Glutamatergic neuron (in vitro differentiated cells): Measurements from ENCODE around the gene OR52N2. TPM values are rescaled to one million over a fixed set of nuclear protein-coding genes. Genes with fewer than 3 reads are reported as not detected.
A peak's percentile ranks its signal among the peaks of the same experiment; 100 is the strongest.

Experiments
- DNase-seq: peaks from one replicate; pipeline ENCODE4 v3.0.0; 2022
- H3K27ac Mint-ChIP-seq: one replicate; pipeline ENCODE4 v1.8.0; 2020; ENCODE audit warnings: mild to moderate bottlenecking, mixed read lengths, inconsistent platforms; ENCODE audit not compliant: unreplicated experiment
- H3K27me3 Mint-ChIP-seq: one replicate; pipeline ENCODE4 v1.8.0; 2020; ENCODE audit warnings: mild to moderate bottlenecking, moderate library complexity, mixed read lengths, inconsistent platforms; ENCODE audit not compliant: unreplicated experiment
- H3K36me3 Mint-ChIP-seq: one replicate; pipeline ENCODE4 v1.8.0; 2020; ENCODE audit warnings: mild to moderate bottlenecking, mixed read lengths, inconsistent platforms; ENCODE audit not compliant: unreplicated experiment
- H3K4me1 Mint-ChIP-seq: one replicate; pipeline ENCODE4 v1.8.0; 2020; ENCODE audit warnings: mild to moderate bottlenecking, low read depth, mixed read lengths, inconsistent platforms; ENCODE audit not compliant: unreplicated experiment
- H3K4me3 Mint-ChIP-seq: one replicate; pipeline ENCODE4 v1.8.0; 2020; ENCODE audit warnings: mild to moderate bottlenecking, mixed read lengths, inconsistent platforms; ENCODE audit not compliant: unreplicated experiment
- H3K9me3 Mint-ChIP-seq: one replicate; pipeline ENCODE4 v1.8.0; 2020; ENCODE audit warnings: mild to moderate bottlenecking, moderate library complexity, mixed read lengths, inconsistent platforms; ENCODE audit not compliant: unreplicated experiment
- total RNA-seq: library from RNA; stranded (reverse); fragmentation: NEBNext Ultra II Directional; extraction: Animal tissue kit (Norgen Biotek cat#: 25700); gene quantifications from one replicate; pipeline ENCODE4 v1.2.1, GENCODE V29; 2021; ENCODE audit not compliant: unreplicated experiment
- TF ChIP-seq, protein P1 (sequence below): fragments of 200-600 bp; sonication (generic); IDR thresholded peaks from one replicate; pipeline ENCODE4 v1.5.0; 2021; ENCODE audit not compliant: partially characterized antibody, unreplicated experiment

OR52N2 gene
- total RNA-seq, 1 donor from 2014 or later = not detected

DNA sequence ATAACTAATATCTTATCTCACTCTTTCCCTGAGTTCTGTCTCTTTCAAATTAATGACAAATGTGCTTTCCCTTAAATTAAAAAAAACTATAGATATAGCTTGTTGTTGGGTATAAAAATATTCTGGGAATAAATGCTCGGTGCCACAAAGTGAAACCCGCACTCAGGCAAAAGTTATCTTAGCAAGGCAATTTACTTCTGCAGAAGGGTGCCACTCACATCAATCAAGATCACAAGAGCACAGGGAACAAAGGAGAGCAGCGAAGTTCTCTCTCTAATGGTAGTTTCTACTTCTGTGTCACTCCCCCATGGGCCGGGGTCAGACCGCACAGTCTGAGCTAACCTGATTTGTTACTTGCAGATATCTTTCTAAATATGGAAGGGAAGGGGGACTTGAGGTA lies 4.7 kb upstream of the OR52N2 start:
- DNase-seq = no peak
- Mint-ChIP-seq H3K36me3 (peaks cover 6% of the 10 kb centered on the region), H3K4me3 (no peak overlapping the region), H3K4me1 (no peaks in the 10 kb centered on the region), H3K9me3 (peaks cover 2% of the 10 kb centered on the region), H3K27me3 (no peaks in the 10 kb centered on the region), H3K27ac (no peak overlapping the region)
- TF ChIP-seq, protein P1, sequence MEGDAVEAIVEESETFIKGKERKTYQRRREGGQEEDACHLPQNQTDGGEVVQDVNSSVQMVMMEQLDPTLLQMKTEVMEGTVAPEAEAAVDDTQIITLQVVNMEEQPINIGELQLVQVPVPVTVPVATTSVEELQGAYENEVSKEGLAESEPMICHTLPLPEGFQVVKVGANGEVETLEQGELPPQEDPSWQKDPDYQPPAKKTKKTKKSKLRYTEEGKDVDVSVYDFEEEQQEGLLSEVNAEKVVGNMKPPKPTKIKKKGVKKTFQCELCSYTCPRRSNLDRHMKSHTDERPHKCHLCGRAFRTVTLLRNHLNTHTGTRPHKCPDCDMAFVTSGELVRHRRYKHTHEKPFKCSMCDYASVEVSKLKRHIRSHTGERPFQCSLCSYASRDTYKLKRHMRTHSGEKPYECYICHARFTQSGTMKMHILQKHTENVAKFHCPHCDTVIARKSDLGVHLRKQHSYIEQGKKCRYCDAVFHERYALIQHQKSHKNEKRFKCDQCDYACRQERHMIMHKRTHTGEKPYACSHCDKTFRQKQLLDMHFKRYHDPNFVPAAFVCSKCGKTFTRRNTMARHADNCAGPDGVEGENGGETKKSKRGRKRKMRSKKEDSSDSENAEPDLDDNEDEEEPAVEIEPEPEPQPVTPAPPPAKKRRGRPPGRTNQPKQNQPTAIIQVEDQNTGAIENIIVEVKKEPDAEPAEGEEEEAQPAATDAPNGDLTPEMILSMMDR = no peak

DNA sequence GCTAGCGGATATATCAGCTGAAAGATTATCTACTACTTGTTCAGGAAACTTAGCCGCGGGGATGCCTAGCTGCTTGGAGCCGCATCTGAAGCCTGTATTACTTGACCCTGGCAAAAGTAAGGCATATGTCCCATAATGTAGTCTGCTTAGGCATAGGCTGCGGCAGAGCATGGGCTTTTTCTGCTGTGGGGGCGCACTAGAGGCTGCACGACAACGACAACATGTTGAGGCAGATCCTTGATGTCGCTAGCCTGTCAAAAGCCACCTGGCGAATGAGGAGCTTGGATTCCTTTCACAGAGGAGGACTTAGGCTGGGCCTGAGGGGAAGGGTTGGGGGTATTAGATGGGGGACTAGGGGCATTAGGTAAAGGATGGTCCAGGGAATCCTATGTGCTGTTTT lies 1.1 kb upstream of the OR52N2 start:
- Mint-ChIP-seq H3K27ac (no peak overlapping the region), H3K27me3 (no peaks in the 10 kb centered on the region), H3K36me3 (peaks cover 6% of the 10 kb centered on the region), H3K4me1 (no peaks in the 10 kb centered on the region), H3K9me3 (peaks cover 2% of the 10 kb centered on the region), H3K4me3 (no peak overlapping the region)
- TF ChIP-seq, protein P1 = no peak
- no peak for DNase-seq

DNA sequence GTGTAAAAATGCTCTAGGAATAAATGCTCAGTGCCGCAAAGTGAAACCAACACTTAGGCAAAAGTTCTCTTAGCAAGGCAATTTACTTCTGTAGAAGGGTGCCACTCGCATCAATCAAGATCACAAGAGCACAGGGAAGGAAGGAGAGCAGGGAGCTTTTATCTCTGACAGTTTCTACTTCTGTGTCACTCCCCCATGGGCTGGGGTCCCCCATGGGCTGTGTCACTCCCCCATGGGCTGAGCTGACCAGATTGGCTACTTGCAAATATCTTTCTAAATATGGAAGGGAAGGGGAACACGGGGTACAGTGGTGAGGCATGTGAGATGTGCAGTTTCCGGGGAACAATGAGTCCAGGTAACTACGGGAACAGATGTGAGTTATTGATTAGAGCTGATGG lies 397 bp downstream of the OR52N2 start:
- H3K9me3 Mint-ChIP-seq = no peaks in the 10 kb centered on the region
- peak overlapping the region; percentile 35 for H3K27ac Mint-ChIP-seq
- TF ChIP-seq, protein P1 = no peak
- H3K27me3 Mint-ChIP-seq = no peaks in the 10 kb centered on the region
- peak overlapping the region; percentile 76 for H3K4me3 Mint-ChIP-seq
- no peak for DNase-seq
- H3K36me3 Mint-ChIP-seq = no peaks in the 10 kb centered on the region
- H3K4me1 Mint-ChIP-seq = no peaks in the 10 kb centered on the region

DNA sequence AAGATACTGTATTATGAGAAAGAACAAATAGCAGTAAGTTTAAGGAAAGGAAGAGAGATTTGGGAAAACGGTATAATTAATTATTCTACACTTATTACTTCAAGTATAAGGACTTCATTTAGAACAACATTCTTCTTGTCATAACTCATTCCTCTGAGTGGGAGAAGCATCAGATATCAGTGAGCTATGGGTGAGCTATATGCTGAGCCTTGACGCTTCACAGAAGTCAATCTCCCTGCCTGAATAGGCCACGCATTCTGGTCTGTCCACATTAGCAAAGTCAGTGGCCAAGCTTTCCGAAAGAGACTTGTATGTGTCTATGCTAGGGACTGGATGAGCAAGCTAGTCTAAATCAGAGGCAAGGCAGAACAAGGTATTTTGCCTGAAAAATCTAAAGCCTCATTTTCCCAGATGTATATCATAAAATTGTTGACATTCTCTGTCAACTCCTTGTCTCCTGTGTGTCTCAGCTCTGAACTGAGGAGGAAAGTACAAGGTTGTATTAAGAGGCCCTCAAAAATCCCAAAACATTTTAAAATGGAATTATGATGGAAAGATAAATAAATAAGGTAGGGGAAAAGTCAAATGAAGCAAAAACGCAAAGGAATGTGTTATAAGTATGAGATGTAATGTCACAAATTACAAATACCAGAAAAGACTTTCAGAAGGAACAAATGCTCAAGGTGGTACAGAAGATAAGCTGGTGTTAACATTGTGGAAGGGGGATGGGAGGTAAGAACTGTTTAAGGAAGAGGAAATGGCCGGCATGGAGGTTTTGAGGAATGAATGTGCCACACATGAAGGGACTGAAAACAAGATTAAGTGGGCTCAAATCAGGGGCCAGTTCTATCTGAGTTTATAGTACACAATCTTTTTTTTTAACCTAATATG lies 1.4 kb downstream of the OR52N2 start:
- TF ChIP-seq, protein P1 = no peak
- DNase-seq = no peak
- no peaks in the 10 kb centered on the region for H3K27me3 Mint-ChIP-seq
- H3K36me3 Mint-ChIP-seq = no peaks in the 10 kb centered on the region
- H3K4me1 Mint-ChIP-seq = no peaks in the 10 kb centered on the region
- no peak overlapping the region for H3K27ac Mint-ChIP-seq
- no peaks in the 10 kb centered on the region for H3K9me3 Mint-ChIP-seq
- H3K4me3 Mint-ChIP-seq = no peak overlapping the region

DNA sequence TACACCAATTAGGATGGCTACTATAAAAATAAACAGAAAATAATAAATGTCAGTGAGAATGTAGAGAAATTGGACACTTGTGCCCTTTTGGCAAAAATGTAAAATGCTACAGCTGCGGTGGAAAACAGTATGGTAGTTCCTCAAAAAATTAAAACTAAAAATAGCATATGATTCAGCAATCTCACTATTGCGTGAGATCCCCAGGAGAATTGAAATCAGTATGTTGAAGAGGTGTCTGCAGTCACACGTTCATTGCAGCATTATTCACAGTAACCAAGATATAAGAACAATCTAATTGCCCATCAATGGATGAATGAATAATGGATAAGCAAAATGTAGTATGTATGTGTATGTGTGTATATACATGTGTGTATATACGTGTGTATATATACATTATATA lies 6.8 kb downstream of the OR52N2 start:
- no peaks in the 10 kb centered on the region for H3K9me3 Mint-ChIP-seq
- H3K27ac Mint-ChIP-seq = no peak overlapping the region
- no peaks in the 10 kb centered on the region for H3K27me3 Mint-ChIP-seq
- no peak for DNase-seq
- TF ChIP-seq, protein P1 = no peak
- H3K4me3 Mint-ChIP-seq = no peak overlapping the region
- H3K36me3 Mint-ChIP-seq = no peaks in the 10 kb centered on the region
- H3K4me1 Mint-ChIP-seq = no peaks in the 10 kb centered on the region
